ENCODE results near the gene H19.
A peak's percentile ranks its signal among the peaks of the same experiment; 100 is the strongest.

The H19 gene

GRCh38 chr11:1982873-1983600 is 14.6 kb downstream of the H19 start:
- no peak for DNase-seq

GRCh38 chr11:1979607-1980006 is 18.0 kb downstream of the H19 start:
- DNase-seq, result no peak

GRCh38 chr11:1978720-1979473 is 18.7 kb downstream of the H19 start:
- no peak for DNase-seq

GRCh38 chr11:1975185-1975584 is 22.5 kb downstream of the H19 start:
- DNase-seq, result no peak

- DNase-seq, result no peak
Measured at GRCh38 chr11:1970956-1971355, 26.7 kb downstream of the H19 start.

- no peak for DNase-seq
Measured at GRCh38 chr11:1969776-1970175, 27.9 kb downstream of the H19 start.

- no peak for DNase-seq
Measured at GRCh38 chr11:1969035-1969434, 28.6 kb downstream of the H19 start.

- DNase-seq, result no peak
Measured at GRCh38 chr11:1968454-1969002, 29.1 kb downstream of the H19 start.

- DNase-seq, result no peak
Measured at GRCh38 chr11:1967641-1968225, 29.9 kb downstream of the H19 start.

- DNase-seq, result no peak
Measured at GRCh38 chr11:1966531-1966930, 31.1 kb downstream of the H19 start.

GRCh38 chr11:1964955-1965354 is 32.7 kb downstream of the H19 start:
- DNase-seq, result no peak

GRCh38 chr11:1964348-1964747 is 33.3 kb downstream of the H19 start:
- no peak for DNase-seq

- DNase-seq, result no peak
Measured at GRCh38 chr11:1963864-1964263, 33.8 kb downstream of the H19 start.

GRCh38 chr11:1959786-1960185 is 37.9 kb downstream of the H19 start:
- DNase-seq, result no peak

- no peak for DNase-seq
Measured at GRCh38 chr11:1958367-1958766, 39.3 kb downstream of the H19 start.

GRCh38 chr11:1953489-1954266 is 44.0 kb downstream of the H19 start:
- peak; percentile 19 for DNase-seq

GRCh38 chr11:1952806-1953482 is 44.7 kb downstream of the H19 start:
- no peak for DNase-seq

- DNase-seq, result no peak
Measured at GRCh38 chr11:1949922-1950321, 47.7 kb downstream of the H19 start.

- DNase-seq, result no peak
Measured at GRCh38 chr11:1949302-1949701, 48.3 kb downstream of the H19 start.

GRCh38 chr11:1948389-1948788 is 49.3 kb downstream of the H19 start:
- DNase-seq, result no peak

GRCh38 chr11:1947592-1948237 is 49.9 kb downstream of the H19 start:
- DNase-seq, result no peak

All from stimulated activated CD4-positive, alpha-beta T cell treated with anti-CD3 and anti-CD28 coated beads, Interleukin-15, amount 100 ng/mL, for 24 hours (primary cell).